Thyroid gland (tissue), 4 donors: Measurements from ENCODE around the gene RETREG1. TPM values are rescaled to one million over a fixed set of nuclear protein-coding genes. Genes with fewer than 3 reads are reported as not detected.

Experiments
- DNase-seq, 2 donors: peaks; one replicate each; pipeline ENCODE4 v3.0.0-alpha.2; 2019
- H3K27ac ChIP-seq, 3 donors: fragments of 200-600 bp; sonication (generic); 1 replicate in 2 of 3; 2 replicates in 1 of 3; pipeline ENCODE4 v1.5.1; 2016 to 2019; ENCODE audit warnings: mild to moderate bottlenecking in 1 of 3, moderate library complexity in 1 of 3
- H3K27me3 ChIP-seq: fragments of 200-600 bp; sonication (generic); one replicate; pipeline ENCODE4 v1.5.1; 2019
- H3K36me3 ChIP-seq, 2 donors: fragments of 200-600 bp; sonication (generic); one replicate each; pipeline ENCODE4 v1.5.1; 2016 to 2019
- H3K4me1 ChIP-seq, 2 donors: fragments of 200-600 bp; sonication (generic); one replicate each; pipeline ENCODE4 v1.5.1; 2017 to 2019
- H3K4me3 ChIP-seq, 3 donors: fragments of 200-600 bp; sonication (generic); replicated peaks in 1 of 3; 1 replicate in 2 of 3; 2 replicates in 1 of 3; pipeline ENCODE4 v1.5.1; 2016; ENCODE audit warnings: mild to moderate bottlenecking in 1 of 3
- H3K9me3 ChIP-seq: fragments of 200-600 bp; sonication (generic); one replicate; pipeline ENCODE4 v1.5.1; 2017
- CTCF ChIP-seq, 6 experiments: fragments of 200-600 bp in 3 of 6; fragments of 450-650 bp in 3 of 6; sonication (generic) in 3 of 6; IDR thresholded peaks; one replicate each; pipeline ENCODE4 v1.5.1; 2016 to 2019; ENCODE audit warnings: antibody characterized with exemption in 6 of 6, mild to moderate bottlenecking in 2 of 6, inconsistent platforms in 1 of 6, moderate library complexity in 1 of 6
- POLR2A ChIP-seq, 2 donors: fragments of 450-650 bp; IDR thresholded peaks; one replicate each; pipeline ENCODE4 v1.6.1; 2017; ENCODE audit warnings: antibody characterized with exemption in 2 of 2, mild to moderate bottlenecking in 2 of 2, moderate library complexity in 1 of 2
- WGBS, 2 donors: methylation state at CpG; one replicate each; pipeline ENCODE4 v1.1.5; 2017; 5-methylcytosine and 5-hydroxymethylcytosine counted together
- intact Hi-C: fragments of 100-400 bp; cut with DNase I; formaldehyde crosslinking; loops from one replicate; pipeline ENCODE4 v1.15.1; 2023
- total RNA-seq, 4 donors: library from RNA; depleted of rRNA; stranded (reverse); fragments of >200 nt; gene quantifications; one replicate each; pipeline ENCODE4 v1.2.3, GENCODE V29; 2016

RETREG1 gene
- total RNA-seq, 4 donors from 2014 or later = 14.8 to 22.1 (median 17.9) TPM

- intact Hi-C loops = no loop called here
- H3K27me3 ChIP-seq = no peaks in the 10 kb centered on the region
- H3K4me1 ChIP-seq = peaks cover 12 to 16% of the 10 kb centered on the region in 2 donors
- no peak overlapping the region for H3K27ac ChIP-seq
- WGBS, 2 donors = 75 to 82% methylated on average over 3 of the region's 3 CpGs
- H3K36me3 ChIP-seq = no peaks in the 10 kb centered on the region
- no peak overlapping the region for H3K4me3 ChIP-seq
- no peak for DNase-seq
- H3K9me3 ChIP-seq = no peaks in the 10 kb centered on the region
- TF ChIP-seq POLR2A (IDR thresholded peaks at IDR 0.05) (no peak), CTCF (IDR thresholded peaks at IDR 0.05) (no peak)
Observed at GRCh38 chr5:16471387-16471786, 145.4 kb downstream of the RETREG1 start.

GRCh38 chr5:16467363-16468219 is 149.2 kb downstream of the RETREG1 start:
- Histone ChIP-seq H3K4me3 (no peak overlapping the region), H3K9me3 (no peaks in the 10 kb centered on the region), H3K27ac (peak overlapping the region in 1 of 3 donors; percentile 80), H3K27me3 (no peaks in the 10 kb centered on the region), H3K36me3 (peaks cover 7 to 8% of the 10 kb centered on the region in 2 donors), H3K4me1 (peaks cover 23 to 29% of the 10 kb centered on the region in 2 donors)
- 70 to 72% methylated on average over 3 of the region's 3 CpGs for WGBS, 2 donors
- DNase-seq = no peak
- TF ChIP-seq POLR2A (IDR thresholded peaks at IDR 0.05) (no peak), CTCF (IDR thresholded peaks at IDR 0.05) (no peak)
- intact Hi-C loops = loop anchor here (10.0 kb wide), 1 partner anchor 737 kb away; no protein-coding TSS in a partner anchor

GRCh38 chr5:16465544-16466432 is 151.0 kb downstream of the RETREG1 start, which contains the start of gene ZNF622:
Gene ZNF622, minus strand, starts transcription at chr5:16465800. Its CDS starts 135 bp downstream, at chr5:16465665.
- WGBS, 2 donors = 0 to 1% methylated on average over 30 to 38 of the region's 75 CpGs
- TF ChIP-seq POLR2A (IDR thresholded peaks at IDR 0.05) = peak in 1 of 2 donors; percentile 91
- no peak for TF ChIP-seq CTCF (IDR thresholded peaks at IDR 0.05)
- H3K9me3 ChIP-seq = no peaks in the 10 kb centered on the region
- H3K27ac ChIP-seq = peak within 1 kb of the TSS in 2 of 3 donors; percentile 59 to 80
- intact Hi-C loops = loop anchor here (10.0 kb wide), 1 partner anchor 739 kb away; no protein-coding TSS in a partner anchor
- peaks cover 23 to 37% of the 10 kb centered on the region in 2 donors for H3K4me1 ChIP-seq
- peaks cover 24% of the 10 kb centered on the region in 2 donors for H3K36me3 ChIP-seq
- H3K27me3 ChIP-seq = no peaks in the 10 kb centered on the region
- DNase-seq = peak; percentile 93
- peak within 1 kb of the TSS; percentile 81 to 93 (median 88) for H3K4me3 ChIP-seq

GRCh38 chr5:16464664-16465543 is 151.9 kb downstream of the RETREG1 start:
- TF ChIP-seq POLR2A (IDR thresholded peaks at IDR 0.05) (no peak), CTCF (IDR thresholded peaks at IDR 0.05) (no peak)
- WGBS, 2 donors = 6 to 8% methylated on average over 33 to 40 of the region's 40 CpGs

More at GRCh38 chr5:16464664-16465543, 151.9 kb downstream of the RETREG1 start:
- H3K27me3 ChIP-seq = no peaks in the 10 kb centered on the region
- DNase-seq = no peak
- H3K4me1 ChIP-seq = peaks cover 23 to 37% of the 10 kb centered on the region in 2 donors
- peaks cover 24% of the 10 kb centered on the region in 2 donors for H3K36me3 ChIP-seq
- intact Hi-C loops = loop anchor here (10.0 kb wide), 1 partner anchor 740 kb away; no protein-coding TSS in a partner anchor
- H3K4me3 ChIP-seq = peak overlapping the region; percentile 81 to 93 (median 88)
- H3K27ac ChIP-seq = peak overlapping the region in 2 of 3 donors; percentile 59 to 80
- no peaks in the 10 kb centered on the region for H3K9me3 ChIP-seq
